ENCODE measurements around the gene PTPRN2.

GRCh38 chr7:157946398-157947060 is 641.1 kb downstream of the PTPRN2 start:
- no peak for TF ChIP-seq EZH2 (IDR thresholded peaks at IDR 0.05; ENCODE audit: borderline replicate concordance, low read depth, low read length, severe bottlenecking)
- TF ChIP-seq CTCF (IDR thresholded peaks at IDR 0.05; ENCODE audit: extremely low read depth in 1 of 2, insufficient read depth in 1 of 2, low read depth in 1 of 2, low read length in 2 of 2) = no peak

All from endothelial cell of umbilical vein (primary cell).